Stomach smooth muscle (tissue), 2 donors: ENCODE results near the gene C14orf132.

Experiments
- H3K27ac ChIP-seq: one replicate; pipeline ENCODE4 v1.7.0; 2013; ENCODE audit warnings: mild to moderate bottlenecking, low read length, inconsistent platforms
- H3K27me3 ChIP-seq, 2 donors: one replicate each; pipeline ENCODE4 v1.7.0; 2013; ENCODE audit warnings: low read length in 2 of 2; ENCODE audit not compliant: insufficient read depth in 2 of 2, control insufficient read depth in 1 of 2
- H3K36me3 ChIP-seq, 2 donors: one replicate each; pipeline ENCODE4 v1.7.0; 2013; ENCODE audit warnings: low read length in 2 of 2; ENCODE audit not compliant: control insufficient read depth in 2 of 2, insufficient read depth in 2 of 2
- H3K4me1 ChIP-seq: one replicate; pipeline ENCODE4 v1.7.0; 2013; ENCODE audit warnings: low read length; ENCODE audit not compliant: control insufficient read depth, insufficient read depth
- H3K4me3 ChIP-seq, 2 donors: one replicate each; pipeline ENCODE4 v1.7.0; 2013; ENCODE audit warnings: low read length in 2 of 2
- H3K9ac ChIP-seq, 2 donors: one replicate each; pipeline ENCODE4 v1.7.0; 2013; ENCODE audit warnings: low read length in 2 of 2, mild to moderate bottlenecking in 1 of 2
- H3K9me3 ChIP-seq, 2 donors: one replicate each; pipeline ENCODE4 v1.7.0; 2013; ENCODE audit warnings: low read length in 2 of 2; ENCODE audit not compliant: control insufficient read depth in 2 of 2
- donor health status: healthy.
- donor health status: Pancreatic carcinoma.

The C14orf132 gene

GRCh38 chr14:96060186-96060933 lies 21.2 kb downstream of the C14orf132 start:
- Histone ChIP-seq H3K27ac (no peak overlapping the region), H3K27me3 (no peaks in the 10 kb centered on the region), H3K9ac (no peak overlapping the region), H3K4me3 (no peak overlapping the region), H3K36me3 (peaks cover 0 to 5% of the 10 kb centered on the region in 2 donors), H3K4me1 (peaks cover 10% of the 10 kb centered on the region), H3K9me3 (no peaks in the 10 kb centered on the region)

GRCh38 chr14:96062010-96062409 lies 22.8 kb downstream of the C14orf132 start:
- H3K9ac ChIP-seq, result no peak overlapping the region
- H3K27ac ChIP-seq, result no peak overlapping the region
- no peaks in the 10 kb centered on the region for H3K9me3 ChIP-seq
- H3K4me3 ChIP-seq, result no peak overlapping the region
- H3K36me3 ChIP-seq, result peaks cover 0 to 6% of the 10 kb centered on the region in 2 donors
- no peaks in the 10 kb centered on the region for H3K27me3 ChIP-seq
- H3K4me1 ChIP-seq, result peaks cover 14% of the 10 kb centered on the region

GRCh38 chr14:96062506-96062905 lies 23.3 kb downstream of the C14orf132 start:
- Histone ChIP-seq H3K36me3 (peaks cover 0 to 6% of the 10 kb centered on the region in 2 donors), H3K9me3 (no peaks in the 10 kb centered on the region), H3K4me3 (no peak overlapping the region), H3K9ac (no peak overlapping the region), H3K4me1 (peaks cover 14% of the 10 kb centered on the region), H3K27ac (no peak overlapping the region), H3K27me3 (no peaks in the 10 kb centered on the region)

GRCh38 chr14:96064866-96065265 lies 25.7 kb downstream of the C14orf132 start:
- H3K36me3 ChIP-seq, result peaks cover 0 to 6% of the 10 kb centered on the region in 2 donors
- no peak overlapping the region for H3K27ac ChIP-seq
- H3K9me3 ChIP-seq, result no peaks in the 10 kb centered on the region
- H3K4me3 ChIP-seq, result no peak overlapping the region
- no peaks in the 10 kb centered on the region for H3K27me3 ChIP-seq
- no peak overlapping the region for H3K9ac ChIP-seq
- H3K4me1 ChIP-seq, result peaks cover 11% of the 10 kb centered on the region

- H3K4me3 ChIP-seq, result no peak overlapping the region
- H3K27me3 ChIP-seq, result no peaks in the 10 kb centered on the region
- no peak overlapping the region for H3K9ac ChIP-seq
- peaks cover 5% of the 10 kb centered on the region for H3K4me1 ChIP-seq
- H3K27ac ChIP-seq, result no peak overlapping the region
- no peaks in the 10 kb centered on the region for H3K9me3 ChIP-seq
- H3K36me3 ChIP-seq, result peaks cover 0 to 10% of the 10 kb centered on the region in 2 donors
Observed at GRCh38 chr14:96065661-96066459, 26.7 kb downstream of the C14orf132 start.

- H3K9me3 ChIP-seq, result no peaks in the 10 kb centered on the region
- peaks cover 4% of the 10 kb centered on the region for H3K4me1 ChIP-seq
- H3K36me3 ChIP-seq, result peaks cover 3 to 10% of the 10 kb centered on the region in 2 donors
- no peaks in the 10 kb centered on the region for H3K27me3 ChIP-seq
- no peak overlapping the region for H3K4me3 ChIP-seq
- no peak overlapping the region for H3K9ac ChIP-seq
- H3K27ac ChIP-seq, result no peak overlapping the region
Observed at GRCh38 chr14:96066976-96067375, 27.8 kb downstream of the C14orf132 start.

- peaks cover 4% of the 10 kb centered on the region for H3K4me1 ChIP-seq
- H3K4me3 ChIP-seq, result no peak overlapping the region
- H3K27ac ChIP-seq, result no peak overlapping the region
- H3K27me3 ChIP-seq, result no peaks in the 10 kb centered on the region
- H3K36me3 ChIP-seq, result peaks cover 3 to 5% of the 10 kb centered on the region in 2 donors
- H3K9me3 ChIP-seq, result no peaks in the 10 kb centered on the region
- H3K9ac ChIP-seq, result no peak overlapping the region
Observed at GRCh38 chr14:96067985-96068930, 29.1 kb downstream of the C14orf132 start.

- no peak overlapping the region for H3K27ac ChIP-seq
- H3K4me3 ChIP-seq, result no peak overlapping the region
- H3K4me1 ChIP-seq, result peaks cover 4% of the 10 kb centered on the region
- no peaks in the 10 kb centered on the region for H3K27me3 ChIP-seq
- H3K9me3 ChIP-seq, result no peaks in the 10 kb centered on the region
- no peak overlapping the region for H3K9ac ChIP-seq
- H3K36me3 ChIP-seq, result peaks cover 3 to 5% of the 10 kb centered on the region in 2 donors
Observed at GRCh38 chr14:96069421-96069820, 30.3 kb downstream of the C14orf132 start.

- H3K27me3 ChIP-seq, result no peaks in the 10 kb centered on the region
- H3K9me3 ChIP-seq, result no peaks in the 10 kb centered on the region
- no peak overlapping the region for H3K4me3 ChIP-seq
- peaks cover 3% of the 10 kb centered on the region in 2 donors for H3K36me3 ChIP-seq
- H3K9ac ChIP-seq, result no peak overlapping the region
- no peaks in the 10 kb centered on the region for H3K4me1 ChIP-seq
- H3K27ac ChIP-seq, result no peak overlapping the region
Observed at GRCh38 chr14:96071561-96071960, 32.4 kb downstream of the C14orf132 start.

- no peak overlapping the region for H3K27ac ChIP-seq
- no peaks in the 10 kb centered on the region for H3K9me3 ChIP-seq
- H3K36me3 ChIP-seq, result peaks cover 3% of the 10 kb centered on the region in 2 donors
- no peaks in the 10 kb centered on the region for H3K27me3 ChIP-seq
- no peak overlapping the region for H3K9ac ChIP-seq
- no peak overlapping the region for H3K4me3 ChIP-seq
- no peaks in the 10 kb centered on the region for H3K4me1 ChIP-seq
Observed at GRCh38 chr14:96072076-96072475, 32.9 kb downstream of the C14orf132 start.
